ENCODE results near the gene BMPR1A.
"Not testable (repeated sequence)": the region's sequence is repeated elsewhere in the genome, so short reads cannot be mapped to it uniquely, and the experiment has no call there.

Gene BMPR1A

DNA sequence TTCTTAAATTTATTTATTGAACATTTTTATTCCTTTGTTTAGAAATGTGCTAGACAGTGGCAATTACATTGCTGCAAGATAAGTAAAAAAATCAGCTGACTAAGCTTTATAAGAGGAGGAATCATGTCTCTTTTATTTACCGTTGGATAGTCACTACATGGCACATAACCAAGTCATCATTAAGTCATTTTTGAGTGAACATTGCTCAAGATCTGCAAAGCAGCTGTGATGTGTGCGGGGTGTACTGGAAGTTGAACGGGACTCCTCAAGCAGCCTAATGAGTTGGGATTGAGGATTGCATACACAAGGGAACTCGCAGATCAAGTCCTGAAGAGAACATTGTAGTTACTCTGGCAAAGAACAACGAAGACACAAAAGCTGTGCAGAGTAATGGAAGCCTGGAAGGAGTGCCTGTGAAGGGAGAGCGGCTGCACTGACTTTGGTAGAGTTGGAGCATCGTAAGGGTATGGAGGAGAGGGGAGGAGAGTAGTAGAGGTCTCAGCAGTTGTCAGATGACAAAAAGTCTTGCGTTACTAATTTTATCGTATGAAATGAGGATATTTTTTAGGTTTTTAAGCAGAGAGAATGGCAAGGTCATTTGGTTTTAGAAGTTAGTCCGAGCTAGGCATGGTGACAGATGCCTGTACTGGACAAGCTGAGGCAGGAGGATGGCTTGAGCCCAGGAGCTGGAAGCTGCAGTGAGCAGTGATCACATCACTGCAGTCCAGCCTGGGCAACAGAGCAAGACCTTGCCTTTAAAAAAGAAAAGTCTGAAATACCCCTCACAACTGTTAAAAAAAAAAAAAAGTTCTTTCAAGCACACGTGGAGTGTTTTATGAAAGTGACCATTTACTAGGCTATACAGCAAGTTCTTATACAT, 95.1 kb downstream of the BMPR1A start:
- no peak for DNase-seq

DNA sequence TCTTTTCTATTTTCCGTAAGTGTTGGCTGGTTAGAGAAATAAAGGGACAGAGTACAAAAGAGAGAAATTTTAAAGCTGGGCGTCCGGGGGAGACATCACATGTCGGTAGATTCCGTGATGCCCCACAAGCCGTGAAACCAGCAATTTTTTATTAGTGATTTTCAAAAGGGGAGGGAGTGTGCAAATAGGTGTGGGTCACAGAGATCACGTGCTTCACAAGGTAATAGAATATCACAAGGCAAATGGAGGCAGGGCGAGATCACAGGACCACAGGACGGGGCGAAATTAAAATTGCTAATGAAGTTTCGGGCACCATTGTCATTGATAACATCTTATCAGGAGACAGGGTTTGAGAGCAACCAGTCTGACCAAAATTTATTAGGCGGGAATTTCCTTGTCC, 97.2 kb downstream of the BMPR1A start:
- DNase-seq: not testable (repeated sequence)

- DNase-seq: no peak
These were observed 99.1 kb downstream of the BMPR1A start for GRCh38 chr10:86855513-86855912.

- no peak for DNase-seq
These were observed 99.7 kb downstream of the BMPR1A start for GRCh38 chr10:86856156-86856555.

- no peak for DNase-seq
These were observed 100.8 kb downstream of the BMPR1A start for GRCh38 chr10:86857128-86857721.

DNA sequence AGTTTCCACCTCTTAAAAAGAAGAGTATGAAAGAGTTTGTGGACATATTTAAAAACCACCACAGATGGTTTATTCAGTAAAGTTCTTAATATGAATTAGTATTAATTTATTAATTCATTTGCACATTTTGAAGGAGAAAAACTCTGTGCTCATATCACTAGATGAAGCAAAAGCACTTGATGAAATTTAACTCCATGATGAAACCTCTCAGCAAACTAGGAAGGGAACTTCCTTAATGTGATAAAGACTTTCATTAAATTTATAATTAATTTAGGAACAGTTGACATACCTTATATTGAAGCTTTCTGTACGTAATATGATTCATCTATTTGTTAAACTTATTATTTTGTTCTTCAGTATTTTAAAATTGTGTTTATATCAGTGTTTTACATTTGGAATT, 101.6 kb downstream of the BMPR1A start:
- no peak for DNase-seq

GRCh38 chr10:86861351-86861750, 104.9 kb downstream of the BMPR1A start:
- DNase-seq: no peak

GRCh38 chr10:86862373-86862772, 106.0 kb downstream of the BMPR1A start:
- no peak for DNase-seq

DNA sequence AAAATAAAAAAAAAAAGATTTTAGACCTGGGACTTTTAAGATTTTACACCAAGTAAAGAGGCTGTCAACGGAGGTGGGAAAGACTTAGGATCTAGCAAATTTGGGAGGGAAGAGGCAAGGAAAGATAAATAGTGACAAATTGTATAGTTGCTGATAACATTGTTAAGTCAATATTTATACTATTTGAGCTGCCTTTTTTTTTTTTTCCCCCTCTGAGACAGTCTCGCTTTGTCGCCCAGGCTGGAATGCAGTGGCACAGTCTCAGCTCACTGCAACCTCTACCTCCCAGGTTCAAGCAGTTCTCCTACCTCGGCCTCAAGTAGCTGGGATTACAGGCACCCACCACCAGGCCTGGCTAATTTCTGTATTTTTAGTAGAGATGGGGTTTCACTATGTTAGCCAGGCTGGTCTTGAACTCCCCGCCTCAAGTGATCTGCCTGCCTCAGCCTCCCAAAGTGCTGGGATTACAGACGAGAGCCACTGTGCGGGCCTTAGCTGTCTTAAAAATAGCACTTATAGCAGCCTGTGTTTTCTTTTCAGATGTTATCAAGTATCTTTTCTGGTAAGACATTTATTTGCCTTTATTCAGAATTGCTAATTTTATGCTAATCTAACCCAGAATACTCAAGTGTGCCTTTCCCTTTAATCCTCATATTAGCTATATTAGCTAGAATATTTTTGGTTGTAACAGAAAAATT, 106.5 kb downstream of the BMPR1A start:
- DNase-seq: no peak

DNA sequence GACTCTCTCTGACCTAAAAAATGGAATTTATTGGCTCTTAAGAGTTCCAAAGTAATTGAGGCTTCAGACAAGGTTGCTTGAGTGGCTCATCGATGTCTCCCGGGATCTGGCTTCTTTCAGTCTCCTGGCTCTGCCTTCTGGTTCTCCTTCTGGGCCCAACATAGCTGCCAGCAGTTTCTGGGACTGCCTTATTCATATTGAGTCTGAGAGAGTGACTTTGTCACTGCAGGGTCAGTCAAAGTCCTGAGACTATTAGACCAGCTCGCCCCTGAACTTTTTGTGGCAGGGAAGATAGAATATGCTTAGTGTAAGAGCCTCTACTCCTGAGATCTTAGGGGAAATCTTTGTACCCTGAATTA, 107.0 kb downstream of the BMPR1A start:
- DNase-seq: no peak

- DNase-seq: not testable (repeated sequence)
These were observed 108.8 kb downstream of the BMPR1A start for GRCh38 chr10:86865011-86865811.

- DNase-seq: no peak
These were observed 110.7 kb downstream of the BMPR1A start for GRCh38 chr10:86867149-86867548.

DNA sequence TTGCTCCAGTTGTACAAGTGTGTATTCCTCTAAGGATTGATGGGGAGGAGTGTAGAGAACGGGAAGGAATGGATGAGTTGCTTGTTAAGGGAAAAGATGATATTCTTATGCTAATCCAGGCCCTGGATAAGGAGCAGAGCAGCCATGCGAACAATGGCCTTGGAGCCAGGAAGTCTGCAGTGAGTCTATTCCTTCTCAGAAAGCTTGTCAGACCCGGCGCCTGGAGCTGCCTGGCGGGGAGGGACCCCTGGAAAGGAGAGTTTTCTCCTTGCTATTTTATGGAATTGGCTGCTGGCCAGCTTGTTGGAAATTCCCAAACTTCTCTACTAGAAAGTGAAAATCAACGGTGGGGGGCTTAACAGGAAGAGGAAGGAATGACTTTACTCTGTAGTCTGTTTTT, 111.9 kb downstream of the BMPR1A start:
- no peak for DNase-seq

DNA sequence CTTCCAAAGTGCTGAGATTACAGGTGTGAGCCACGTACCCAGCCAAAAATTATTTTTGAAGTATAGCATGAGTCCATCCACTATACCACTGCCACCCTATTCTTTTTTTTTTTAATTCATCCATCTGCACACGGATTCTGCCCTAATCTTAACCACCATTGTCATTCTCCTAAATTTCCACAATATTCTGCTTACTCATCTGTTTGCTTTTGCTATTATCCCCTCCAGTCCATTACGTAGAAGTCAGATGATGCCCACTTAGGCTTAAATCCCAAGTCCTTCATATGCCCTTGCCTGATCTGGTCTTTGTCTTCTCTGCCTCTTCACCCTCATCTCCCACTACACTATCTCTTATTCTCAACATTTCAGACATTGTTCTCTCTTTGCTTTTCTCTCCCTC, 114.3 kb downstream of the BMPR1A start:
- no peak for DNase-seq

- DNase-seq: no peak
These were observed 115.3 kb downstream of the BMPR1A start for GRCh38 chr10:86871563-86872183.

GRCh38 chr10:86872757-86873156, 116.3 kb downstream of the BMPR1A start:
- DNase-seq: no peak

- DNase-seq: no peak
These were observed 120.3 kb downstream of the BMPR1A start for GRCh38 chr10:86876748-86877147.

DNA sequence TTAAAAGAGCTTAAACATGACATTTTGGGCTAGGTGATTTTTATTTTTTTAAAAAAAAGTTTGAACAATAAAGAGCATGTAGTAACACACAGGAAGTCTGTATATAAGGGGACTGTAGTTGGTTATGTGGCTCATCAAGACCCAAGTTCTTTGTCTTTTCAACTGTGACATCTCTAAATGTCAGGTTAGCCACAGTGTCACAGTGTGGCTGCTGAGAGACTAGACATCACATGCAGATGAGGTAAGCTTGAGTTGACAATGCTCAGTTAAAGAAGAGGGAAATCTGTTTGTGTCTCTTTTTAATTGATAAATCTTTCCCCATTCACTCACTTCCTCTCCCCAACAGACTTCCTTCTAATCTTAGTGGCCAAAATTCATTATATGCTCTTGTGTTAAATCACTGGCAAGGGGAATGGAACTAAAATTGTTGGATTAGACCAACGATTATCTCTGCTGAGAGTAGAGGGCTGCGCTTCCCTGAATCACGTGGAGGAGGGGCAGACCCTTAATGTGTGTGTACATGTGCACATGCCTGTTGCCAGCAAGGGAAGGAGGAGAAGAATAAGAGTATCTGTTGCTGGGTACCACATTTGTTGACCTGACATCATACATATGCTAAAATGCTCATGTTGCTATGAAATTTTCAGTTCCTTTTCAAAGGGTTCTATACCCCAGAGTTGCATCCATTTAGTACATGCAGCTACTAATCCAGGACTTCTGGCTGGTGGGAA, 122.7 kb downstream of the BMPR1A start:
- DNase-seq: no peak

- DNase-seq: no peak
These were observed 124.6 kb downstream of the BMPR1A start for GRCh38 chr10:86880971-86881370.

- no peak for DNase-seq
These were observed 132.4 kb downstream of the BMPR1A start for GRCh38 chr10:86888585-86889381.

GRCh38 chr10:86889997-86890396, 133.6 kb downstream of the BMPR1A start:
- DNase-seq: no peak

Data from stimulated activated CD4-positive, alpha-beta T cell treated with anti-CD3 and anti-CD28 coated beads, Interleukin-4, amount 100 ng/mL, for 4 hours (primary cell).